Stimulated activated CD8-positive, alpha-beta memory T cell treated with anti-CD3 and anti-CD28 coated beads, Interleukin-4, amount 100 ng/mL, for 24 hours (primary cell): Measurements from ENCODE around the gene DYNLT1.
"Not testable (repeated sequence)": the region's sequence is repeated elsewhere in the genome, so short reads cannot be mapped to it uniquely, and the experiment has no call there.

ENCODE experiments used
- DNase-seq: peaks from one replicate; pipeline ENCODE4 v3.0.0-alpha.2; 2020; ENCODE audit warnings: low read depth

Gene DYNLT1

DNA sequence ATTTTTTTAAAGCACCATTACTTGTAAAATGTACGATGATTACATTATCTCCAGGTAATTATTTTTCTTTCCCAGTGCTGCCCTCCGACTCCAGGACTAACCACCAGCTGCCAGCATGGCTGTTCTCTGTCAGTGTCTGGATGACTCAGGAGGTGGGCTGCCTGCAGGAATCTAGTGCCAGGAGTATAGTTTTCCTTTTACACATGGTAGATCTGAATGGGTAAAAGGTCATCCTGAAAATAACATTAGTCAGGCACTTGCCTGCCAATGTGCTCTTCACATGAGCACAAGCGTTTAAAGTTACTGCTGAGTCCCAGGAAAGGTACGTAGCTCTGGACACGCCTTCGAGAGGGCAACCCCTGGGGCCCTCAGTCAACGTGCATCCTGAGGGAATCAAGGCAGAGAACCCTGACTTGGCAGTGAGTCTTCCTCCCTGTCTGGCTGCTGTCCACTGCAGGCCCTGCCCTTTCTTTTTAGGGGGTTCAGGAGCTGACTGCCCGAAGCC lies 2.4 kb downstream of the DYNLT1 start:
- no peak for DNase-seq

DNA sequence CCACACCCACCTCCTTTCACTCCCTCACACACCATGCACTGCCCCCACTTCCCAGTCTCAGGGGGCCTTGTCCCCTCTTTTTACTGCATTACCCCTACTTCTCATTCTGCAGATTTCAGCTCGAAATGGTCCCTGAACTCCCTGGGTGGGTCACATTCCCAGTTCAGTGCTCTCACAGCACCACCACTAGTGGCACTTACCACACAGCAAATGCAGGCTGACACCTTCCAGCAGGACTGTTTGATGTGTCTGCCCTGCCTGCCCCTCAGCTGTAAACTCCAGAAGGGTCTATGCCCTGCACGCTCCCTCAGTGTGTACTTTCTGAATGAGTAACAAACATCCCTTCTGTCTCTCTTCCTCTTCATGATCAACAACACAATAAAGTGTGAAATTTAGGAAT lies 4.0 kb downstream of the DYNLT1 start:
- DNase-seq, result no peak

DNA sequence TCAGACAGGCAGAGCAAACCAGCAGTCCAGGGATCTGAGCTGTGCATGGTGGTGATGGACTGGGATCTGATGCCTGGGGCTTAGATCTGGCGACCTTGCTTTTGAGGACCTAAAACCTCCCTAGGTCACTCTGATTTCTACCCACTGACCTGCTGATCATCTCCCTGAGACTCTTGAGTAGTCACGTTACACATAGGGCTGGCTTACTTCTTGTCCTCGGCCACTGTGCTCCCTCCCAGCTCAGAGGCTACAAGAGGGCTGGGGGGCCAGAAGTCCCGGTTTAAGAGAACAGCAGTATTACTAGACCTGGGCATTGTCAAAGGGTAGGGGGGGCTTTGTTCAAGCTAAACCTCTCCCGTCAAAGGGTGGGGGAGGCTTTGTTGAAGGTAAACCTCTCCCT lies 5.5 kb downstream of the DYNLT1 start:
- DNase-seq, result no peak

DNA sequence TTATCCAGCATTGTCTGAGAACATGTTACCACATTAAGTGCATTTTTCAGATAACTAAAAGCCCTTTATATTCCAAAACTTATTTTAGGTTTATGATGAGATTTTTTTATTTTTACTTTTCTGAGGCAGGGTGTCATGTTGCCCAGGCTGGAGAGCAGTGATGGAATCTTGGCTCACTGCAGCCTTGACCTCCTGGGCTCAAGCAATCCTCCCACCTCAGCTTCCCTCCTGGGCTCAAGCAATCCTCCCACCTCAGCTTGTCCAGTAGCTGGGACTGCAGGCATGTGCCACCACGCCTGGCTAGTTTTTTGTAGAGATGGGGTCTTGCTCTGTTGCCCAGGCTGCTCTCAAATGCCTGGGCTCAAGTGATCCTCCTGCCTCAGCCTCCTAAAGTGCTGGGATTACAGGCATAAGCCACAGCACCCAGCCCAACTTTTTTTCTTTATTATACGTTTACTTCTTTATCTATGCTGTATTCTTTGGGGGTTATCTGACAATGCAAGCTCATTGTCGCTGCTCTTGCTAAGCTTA lies 6.2 kb downstream of the DYNLT1 start:
- no peak for DNase-seq

DNA sequence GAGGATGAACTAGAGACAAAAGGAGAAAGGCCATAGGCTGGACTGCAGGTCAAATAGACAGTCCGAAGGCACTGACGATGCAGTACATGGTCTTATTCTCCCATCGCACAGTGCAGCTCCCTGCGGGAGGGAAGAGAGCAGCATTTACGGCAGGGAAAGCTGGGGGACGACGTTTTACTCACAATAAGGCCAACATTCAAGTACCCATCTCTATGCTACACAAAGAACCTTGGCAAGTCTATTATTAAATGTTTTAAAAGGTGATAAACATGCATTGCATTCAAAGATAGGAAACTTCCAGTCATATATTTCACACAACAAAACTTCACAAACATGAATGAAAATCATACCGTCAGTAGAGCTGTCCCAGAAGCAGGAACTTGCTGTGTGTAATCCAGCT lies 7.8 kb downstream of the DYNLT1 start:
- no peak for DNase-seq

DNA sequence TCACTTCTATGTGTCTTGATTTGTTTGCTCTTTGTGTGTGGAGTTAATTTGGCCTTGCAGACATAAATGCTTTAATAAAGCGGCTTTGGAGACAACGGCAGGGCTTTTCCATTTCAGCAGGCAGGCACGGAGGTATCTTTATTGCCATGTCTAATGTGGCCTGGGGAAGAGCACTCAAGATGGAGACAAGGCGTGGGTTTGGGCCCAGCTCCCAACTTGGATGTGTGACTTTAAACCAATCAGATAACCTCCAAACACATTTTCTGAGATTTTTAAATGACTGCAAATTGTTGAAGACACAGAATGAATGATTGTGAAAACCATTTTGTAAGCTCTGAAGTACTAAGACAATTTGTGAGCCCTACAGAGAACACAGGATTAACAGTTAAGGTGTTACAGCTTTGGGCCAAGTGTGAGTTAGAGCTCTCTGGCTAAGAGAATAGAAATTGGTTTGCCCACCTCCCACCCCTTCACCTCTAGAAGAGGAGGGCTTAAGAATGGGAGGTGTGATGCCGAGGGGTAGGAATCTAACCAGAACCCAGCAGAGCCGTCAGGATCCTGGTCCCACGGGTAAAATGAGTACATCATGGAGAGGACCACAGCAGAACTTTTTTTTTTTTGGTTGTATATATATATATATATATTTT lies 9.0 kb downstream of the DYNLT1 start:
- DNase-seq, result no peak

DNA sequence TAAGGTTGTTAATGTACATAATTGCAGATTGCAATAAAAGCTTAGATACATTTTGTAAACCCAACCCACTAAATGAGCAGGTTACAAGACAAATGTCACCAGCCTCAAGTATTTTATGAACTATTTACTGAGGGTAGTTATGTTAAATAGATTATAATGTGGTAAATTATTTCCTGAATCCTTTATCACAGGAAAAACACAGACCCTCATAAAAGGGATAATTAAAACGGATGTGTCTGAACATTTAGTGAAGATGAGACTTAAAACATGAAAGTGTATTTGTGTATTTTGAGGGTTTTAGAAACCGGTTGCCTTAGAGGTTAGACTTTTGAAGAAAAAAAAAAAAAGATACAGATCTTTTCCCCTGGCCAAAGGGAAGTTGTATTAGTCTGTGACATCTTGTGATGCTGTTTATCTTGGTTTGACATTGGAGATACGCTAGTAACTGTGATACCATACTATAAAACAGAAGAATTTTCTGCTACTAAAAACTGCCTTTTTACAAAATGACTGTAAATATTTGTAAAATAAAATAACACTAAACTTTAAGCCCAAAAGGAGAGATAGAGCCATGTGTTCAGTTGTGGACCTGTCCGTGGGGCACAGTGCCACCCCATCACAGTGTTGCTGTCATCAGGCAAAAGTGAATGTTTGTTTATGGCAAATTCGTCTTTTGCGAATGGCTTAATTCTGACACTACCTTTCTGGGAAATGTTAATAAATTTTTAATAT lies 9.7 kb downstream of the DYNLT1 start:
- DNase-seq, result no peak

DNA sequence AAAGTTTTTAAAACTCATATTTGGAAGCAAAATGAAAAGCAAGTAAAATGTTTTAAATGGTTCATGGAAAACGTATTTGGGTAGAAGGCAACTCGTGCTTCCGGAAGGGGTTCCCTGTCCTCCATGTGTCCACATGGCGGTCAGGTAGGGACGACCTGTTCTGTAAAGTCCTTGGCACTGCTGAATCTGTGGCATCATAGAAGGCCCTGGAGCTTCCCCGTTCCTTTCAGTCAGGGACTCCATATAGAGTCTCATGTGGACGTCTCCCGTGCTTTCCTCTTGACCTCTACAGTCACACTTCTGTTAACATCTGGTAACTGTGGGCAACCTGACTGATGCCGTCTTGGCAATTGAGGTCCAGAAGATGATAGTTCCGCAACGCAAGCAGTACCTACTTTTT lies 11.4 kb downstream of the DYNLT1 start:
- DNase-seq, result no peak

DNA sequence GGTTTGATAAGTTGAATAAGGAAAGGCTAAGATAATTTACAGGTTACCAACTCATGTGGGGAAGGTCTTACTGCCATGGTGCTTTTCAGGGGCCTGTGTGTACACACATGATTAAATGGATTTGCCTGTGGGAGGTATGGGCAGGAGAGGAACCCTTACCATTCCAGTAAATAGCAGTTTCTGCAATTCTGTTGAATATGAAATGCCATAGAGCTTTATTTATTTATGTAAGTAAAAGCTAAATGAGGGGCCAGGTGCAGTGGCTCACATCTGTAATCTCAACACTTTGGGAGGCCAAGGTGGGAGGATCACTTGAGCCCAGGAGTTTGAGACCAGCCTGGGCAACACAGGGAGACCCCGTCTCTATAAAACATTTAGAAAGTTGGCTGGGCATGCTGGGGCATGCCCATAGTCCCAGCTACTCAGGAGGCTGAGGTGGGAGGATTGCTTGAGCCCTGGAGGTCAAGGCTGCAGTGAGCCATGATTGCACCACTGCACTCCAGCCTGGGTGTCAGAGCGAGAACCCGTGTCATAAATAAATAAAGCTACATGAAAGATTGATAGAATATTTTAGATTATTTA lies 11.9 kb downstream of the DYNLT1 start:
- not testable (repeated sequence) for DNase-seq

DNA sequence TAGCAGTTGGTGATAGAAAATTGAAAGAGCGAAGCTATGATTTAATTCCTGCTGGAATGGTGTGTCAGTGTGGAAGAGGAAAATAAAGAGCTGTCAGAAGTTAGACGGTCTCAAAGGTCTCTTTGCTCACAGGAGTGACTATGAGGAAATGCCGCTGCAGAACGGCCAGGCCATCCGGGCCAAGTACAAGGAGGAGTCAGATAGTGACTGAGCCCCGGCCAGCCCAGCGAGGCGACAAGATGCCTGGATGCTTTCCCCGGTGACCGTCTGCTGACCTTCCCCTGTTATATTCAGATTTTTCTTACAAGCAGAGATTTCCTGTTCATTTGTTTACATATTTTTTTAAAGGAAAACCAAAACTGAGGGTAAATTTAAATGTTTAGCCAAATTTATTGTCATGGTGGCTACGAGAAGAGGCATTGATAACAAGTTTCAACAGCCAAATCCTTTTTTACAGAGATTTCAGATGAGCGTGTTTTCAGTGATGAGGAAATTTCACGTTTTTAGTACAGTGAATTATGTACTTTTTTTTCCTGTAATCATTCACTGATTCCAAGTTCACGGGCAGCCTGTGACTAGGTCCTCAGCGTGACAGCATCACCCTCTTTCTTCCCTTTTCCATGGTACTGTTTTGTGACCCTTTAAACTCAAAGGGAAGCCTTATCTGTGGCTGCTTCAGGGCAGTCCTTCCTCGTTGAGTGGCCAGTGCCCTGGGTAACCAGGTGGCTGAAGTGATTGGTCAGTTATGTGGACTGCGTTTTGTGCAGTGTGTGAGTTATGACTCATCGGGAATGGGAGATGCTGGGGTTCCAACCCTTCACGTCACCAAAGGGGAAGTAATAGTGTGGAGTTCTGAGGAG lies 12.6 kb downstream of the DYNLT1 start:
- DNase-seq, result no peak

DNA sequence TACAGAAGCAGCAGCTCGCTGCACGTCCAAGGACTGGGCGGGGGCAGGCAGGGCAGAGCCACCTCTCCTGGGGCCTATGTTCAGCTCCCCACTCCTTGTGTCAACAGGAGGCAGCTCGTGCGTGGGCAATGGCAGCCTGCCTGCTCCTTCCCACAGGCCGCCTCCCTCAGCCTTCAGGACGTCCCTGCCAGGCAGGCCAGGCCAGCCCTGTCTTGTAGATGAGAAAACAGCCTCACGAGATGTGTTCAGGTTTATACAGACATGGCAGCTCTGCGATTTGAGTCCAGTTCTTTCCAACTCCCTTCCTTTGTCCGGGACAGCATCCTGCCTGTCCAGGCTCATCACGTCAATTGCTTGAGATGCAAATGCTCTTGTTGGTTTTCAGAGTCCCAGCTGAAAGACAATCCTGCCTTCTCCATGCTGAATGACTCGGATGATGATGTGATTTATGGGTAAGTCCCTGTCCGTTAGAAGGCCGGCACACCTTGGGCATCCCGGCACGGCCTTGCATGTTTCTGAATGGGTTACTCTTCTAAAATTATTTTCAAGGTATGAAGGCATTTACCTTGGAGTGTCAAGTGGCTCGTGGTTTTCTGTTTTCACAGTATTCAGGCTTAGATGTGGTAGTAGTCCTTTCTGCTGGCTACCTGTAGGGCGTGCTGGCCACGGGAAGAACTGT lies 13.5 kb downstream of the DYNLT1 start:
- DNase-seq, result no peak

DNA sequence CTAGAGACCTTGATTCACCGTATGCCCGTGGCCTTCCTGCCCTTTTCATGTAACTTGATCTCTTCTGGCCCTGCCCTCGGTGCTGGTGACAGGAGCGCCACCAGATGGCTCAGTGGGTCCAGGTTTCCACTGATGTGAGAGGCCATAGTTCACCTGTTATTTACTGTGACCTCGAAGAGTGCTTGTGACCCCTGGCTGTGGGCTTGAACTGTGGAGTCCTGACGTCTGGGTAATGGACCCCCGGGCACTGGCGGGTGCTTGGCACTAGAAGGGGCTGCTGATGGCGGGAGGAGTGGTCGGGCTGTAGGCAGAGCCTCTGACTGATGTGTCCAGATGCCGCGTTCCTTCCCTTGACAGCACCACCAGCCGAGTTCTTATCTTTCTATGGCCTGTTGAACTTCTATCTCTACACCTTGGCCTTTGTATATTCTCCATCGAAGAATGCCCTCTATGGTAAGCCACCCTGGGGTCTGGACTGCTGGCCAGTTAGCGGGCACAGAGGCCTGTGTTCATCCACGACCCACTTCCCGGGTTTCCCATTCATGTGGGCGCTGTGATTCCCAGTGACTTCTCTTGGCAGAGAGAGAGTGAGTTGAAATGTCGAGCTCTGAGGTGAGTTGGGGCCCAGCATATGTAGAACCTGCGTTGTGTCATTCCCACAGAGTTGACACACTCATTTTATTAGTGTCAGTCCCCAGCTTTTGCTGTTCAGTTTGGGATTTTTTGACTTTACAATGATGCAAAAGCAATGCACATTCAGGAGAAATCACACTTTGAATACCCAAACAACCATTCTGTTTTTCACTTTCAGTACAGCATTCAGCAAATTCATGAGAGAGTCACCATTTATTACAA lies 14.9 kb downstream of the DYNLT1 start:
- no peak for DNase-seq

DNA sequence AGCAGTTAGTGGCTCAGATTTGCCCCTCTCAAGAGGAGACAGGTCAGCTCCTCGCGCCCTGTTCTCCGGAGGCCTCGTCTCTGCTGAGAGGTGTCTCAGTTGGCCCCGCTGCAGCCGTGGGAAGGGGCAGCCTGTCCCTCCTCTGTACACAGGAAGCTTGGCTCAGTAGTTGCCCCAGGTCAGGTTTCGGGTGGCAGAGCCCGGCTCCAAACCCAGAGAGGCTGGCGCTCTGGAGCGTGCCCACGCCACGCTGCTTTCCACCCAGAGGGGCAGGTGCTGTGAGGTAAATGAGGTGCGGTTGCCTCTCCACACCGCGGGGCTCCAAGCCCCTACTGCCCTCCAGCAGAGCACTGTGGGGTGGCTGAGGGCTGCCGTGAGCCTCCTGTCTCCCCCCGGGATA lies 16.0 kb downstream of the DYNLT1 start:
- DNase-seq, result no peak

DNA sequence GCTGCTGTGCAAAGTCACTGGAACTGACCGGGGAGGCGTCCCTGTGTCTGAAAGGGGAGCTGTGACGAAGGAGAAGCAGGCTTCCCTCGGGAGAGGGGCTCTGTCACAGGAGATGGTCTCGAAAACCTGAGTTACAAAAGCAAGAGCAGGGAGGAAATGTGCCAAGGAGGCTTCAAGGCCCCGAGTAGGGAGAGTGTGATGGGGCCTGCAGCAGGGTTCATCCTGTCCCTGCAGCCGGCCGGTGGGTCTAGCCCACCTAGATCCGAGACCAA lies 16.7 kb downstream of the DYNLT1 start:
- DNase-seq, result no peak

DNA sequence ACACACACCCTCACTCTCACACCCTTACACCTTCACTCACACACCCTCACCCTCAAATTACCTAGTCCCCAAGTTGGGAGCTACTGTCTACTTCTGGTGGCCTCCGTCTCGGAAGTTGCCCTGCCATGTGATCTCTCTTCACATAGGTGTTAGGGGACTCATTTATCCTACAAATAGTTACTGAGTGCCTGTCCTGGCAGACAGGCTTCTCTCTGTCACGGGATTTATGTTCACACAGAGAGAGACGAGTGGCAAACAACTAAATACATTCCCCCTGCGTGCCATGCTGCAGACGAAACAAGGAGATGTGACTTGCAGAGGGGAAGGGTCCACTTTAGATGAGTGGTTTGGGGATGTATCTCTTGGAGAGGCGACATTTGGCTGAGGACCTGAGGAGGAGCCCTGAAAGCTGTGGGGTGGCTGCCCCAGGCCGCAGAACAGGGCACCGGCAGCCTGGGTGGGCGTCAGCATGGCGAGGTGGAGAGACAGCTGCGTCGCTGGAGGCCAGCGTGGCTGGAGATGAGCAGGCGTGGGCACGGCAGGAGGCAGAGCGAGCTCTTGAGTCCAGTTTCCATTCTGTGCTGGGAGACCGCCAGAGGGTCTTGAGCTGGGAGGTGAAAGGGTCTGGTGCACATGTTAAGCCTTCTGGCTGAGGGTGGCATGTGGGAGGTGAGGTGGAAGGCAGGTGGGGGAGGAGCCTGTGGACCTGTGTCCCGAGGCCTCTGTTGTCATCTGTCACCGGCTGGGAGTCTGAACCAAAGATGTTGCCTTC lies 17.2 kb downstream of the DYNLT1 start:
- DNase-seq, result no peak

DNA sequence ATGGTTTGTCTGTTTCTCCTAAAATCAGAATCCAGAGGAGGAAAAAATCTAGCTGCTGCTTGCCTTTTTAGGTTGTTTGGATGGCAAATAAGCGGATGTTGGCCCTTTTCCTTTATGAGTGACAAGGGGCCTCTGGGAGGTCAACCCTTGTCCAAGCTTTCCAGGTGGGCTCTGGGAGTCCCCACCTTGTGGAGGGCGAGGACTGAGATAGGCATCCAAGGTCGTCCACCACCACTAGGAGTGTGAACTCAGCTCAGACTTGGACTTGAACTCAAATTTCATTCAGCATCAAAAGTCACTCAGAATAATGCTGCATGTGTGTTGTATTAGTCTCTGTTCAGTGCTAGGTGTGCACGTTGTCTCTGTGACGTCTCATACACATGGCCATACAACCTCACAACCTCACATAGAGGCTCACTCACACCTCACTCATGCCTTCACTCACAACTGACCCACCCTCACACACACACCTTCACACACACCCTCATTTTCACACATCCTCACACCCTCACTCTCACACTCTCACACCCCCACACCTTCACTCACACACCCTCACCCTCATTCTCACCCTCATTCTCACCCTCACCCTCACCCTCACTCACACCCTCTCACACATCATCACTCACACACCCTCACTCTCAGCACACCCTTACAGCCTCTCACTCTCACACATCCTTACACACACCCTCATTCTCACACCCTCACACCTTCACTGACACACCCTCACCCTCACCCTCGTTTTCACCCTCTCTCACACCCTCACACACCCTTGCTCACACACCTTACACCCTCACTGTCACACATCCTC lies 18.0 kb downstream of the DYNLT1 start:
- DNase-seq, result no peak

DNA sequence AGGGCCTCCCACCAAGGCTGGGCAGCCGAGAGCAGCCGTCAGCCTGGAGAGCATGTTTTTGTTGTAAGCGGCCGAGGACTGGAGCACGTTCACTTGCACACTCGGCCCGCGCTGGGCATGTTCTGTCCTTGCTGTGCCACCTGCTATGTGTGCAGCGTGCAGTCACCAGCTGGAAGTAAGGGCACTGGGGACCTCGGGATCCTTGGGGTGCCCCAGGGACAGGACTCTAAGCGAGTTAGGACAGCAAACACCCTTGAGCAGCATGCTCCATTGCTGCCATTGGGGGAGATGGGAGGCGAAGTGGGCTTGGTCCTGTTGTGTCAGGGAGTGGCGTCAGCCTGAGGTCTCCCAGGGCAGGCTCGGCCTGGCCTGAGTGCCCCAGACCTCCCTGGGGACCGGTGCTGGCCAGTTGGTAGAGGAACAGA lies 18.6 kb downstream of the DYNLT1 start:
- DNase-seq, result no peak

DNA sequence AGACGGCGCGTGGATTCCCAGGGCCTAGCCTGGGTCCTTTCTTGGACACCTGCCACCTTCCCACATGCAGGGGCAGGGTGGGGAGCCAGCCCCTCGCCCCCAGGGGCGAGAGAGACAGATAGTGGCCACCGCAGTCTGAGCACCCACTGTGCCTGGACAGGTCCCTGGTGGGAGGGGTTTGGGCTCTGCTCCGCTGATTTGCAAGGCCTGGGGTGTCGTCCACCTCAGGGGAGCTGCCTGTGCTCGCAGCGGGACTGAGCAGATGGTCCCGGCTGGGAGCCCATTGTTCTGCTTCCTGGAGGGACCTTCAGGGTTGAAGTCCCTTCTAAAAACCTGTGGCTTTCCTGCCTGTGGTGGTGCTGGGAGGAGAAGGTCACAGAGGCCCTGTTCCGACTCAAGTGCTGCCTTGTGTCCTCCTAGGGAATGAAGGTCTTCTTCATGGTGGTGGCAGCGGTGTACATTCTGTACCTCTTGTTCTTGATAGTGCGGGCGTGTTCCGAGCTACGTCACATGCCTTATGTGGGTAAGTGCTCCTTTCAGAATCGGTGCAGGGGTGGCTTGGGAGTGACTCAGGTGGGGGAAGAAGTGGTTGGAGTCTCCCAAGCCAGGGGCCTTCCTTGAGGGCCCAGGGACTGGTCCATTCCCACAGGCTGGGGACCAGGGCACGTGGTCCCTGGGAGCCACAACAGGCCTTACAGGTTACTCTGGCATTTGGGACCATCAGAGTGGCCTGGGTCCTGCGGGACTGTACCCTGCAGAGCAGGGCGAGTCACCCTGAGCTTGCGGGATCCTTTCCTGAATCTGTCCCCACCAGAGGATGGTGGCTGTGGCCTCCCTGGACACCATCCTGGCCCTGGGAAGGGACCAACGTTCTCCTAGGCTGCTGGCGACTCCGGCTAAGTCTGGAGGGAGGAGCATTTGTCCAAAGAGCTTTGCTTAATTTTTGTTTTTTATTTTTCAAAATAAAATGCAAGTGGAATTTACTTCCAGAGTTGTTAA lies 19.6 kb downstream of the DYNLT1 start:
- DNase-seq, result no peak
